MG63 (cell line): ENCODE data around the gene TECPR2. TPM values are rescaled to one million over a fixed set of nuclear protein-coding genes. Genes with fewer than 3 reads are reported as not detected.

Experiments
- DNase-seq: peaks from one replicate; pipeline ENCODE4 v3.0.0-alpha.2; 2020
- H3K27me3 ChIP-seq: fragments of 250-450 bp; sonication (Bioruptor Pico); 2 replicates; pipeline ENCODE4 v1.5.1; 2020; ENCODE audit warnings: mild to moderate bottlenecking, moderate library complexity
- H3K36me3 ChIP-seq: fragments of 250-450 bp; sonication (Bioruptor Pico); 2 replicates; pipeline ENCODE4 v1.5.1; 2020; ENCODE audit warnings: mild to moderate bottlenecking, moderate library complexity
- H3K4me3 ChIP-seq: fragments of 250-450 bp; sonication (Bioruptor Pico); 2 replicates; pipeline ENCODE4 v1.5.1; 2020; ENCODE audit warnings: mild to moderate bottlenecking, moderate library complexity
- H3K9me3 ChIP-seq: fragments of 250-450 bp; sonication (Bioruptor Pico); 2 replicates; pipeline ENCODE4 v1.5.1; 2020; ENCODE audit warnings: mild to moderate bottlenecking, moderate library complexity
- total RNA-seq: library from RNA; depleted of rRNA; stranded (reverse); fragments of >200 nt; shearing (Covaris generic); gene quantifications from 2 replicates; pipeline ENCODE4 v1.2.3, GENCODE V29; 2014; ENCODE audit warnings: low replicate concordance

TECPR2 gene
- total RNA-seq, 1 experiment from 2014 or later = 1.6 TPM

- Histone ChIP-seq H3K4me3 (no peak overlapping the region), H3K36me3 (no peaks in the 10 kb centered on the region), H3K9me3 (no peaks in the 10 kb centered on the region), H3K27me3 (no peaks in the 10 kb centered on the region)
- DNase-seq = no peak
Observed at GRCh38 chr14:102503641-102504327, 141.0 kb downstream of the TECPR2 start.

- Histone ChIP-seq H3K36me3 (no peaks in the 10 kb centered on the region), H3K27me3 (no peaks in the 10 kb centered on the region), H3K9me3 (no peaks in the 10 kb centered on the region), H3K4me3 (no peak overlapping the region)
- no peak for DNase-seq
Observed at GRCh38 chr14:102504328-102504999, 141.7 kb downstream of the TECPR2 start.

GRCh38 chr14:102505000-102505619 lies 142.4 kb downstream of the TECPR2 start:
- Histone ChIP-seq H3K9me3 (no peaks in the 10 kb centered on the region), H3K27me3 (no peaks in the 10 kb centered on the region), H3K36me3 (no peaks in the 10 kb centered on the region), H3K4me3 (no peak overlapping the region)
- no peak for DNase-seq

GRCh38 chr14:102505775-102506625 lies 143.3 kb downstream of the TECPR2 start:
- no peaks in the 10 kb centered on the region for H3K36me3 ChIP-seq
- no peaks in the 10 kb centered on the region for H3K9me3 ChIP-seq
- DNase-seq = no peak
- H3K27me3 ChIP-seq = no peaks in the 10 kb centered on the region
- no peak overlapping the region for H3K4me3 ChIP-seq

- Histone ChIP-seq H3K36me3 (no peaks in the 10 kb centered on the region), H3K9me3 (no peaks in the 10 kb centered on the region), H3K4me3 (no peak overlapping the region), H3K27me3 (no peaks in the 10 kb centered on the region)
- no peak for DNase-seq
Observed at GRCh38 chr14:102506626-102506925, 143.8 kb downstream of the TECPR2 start.

GRCh38 chr14:102507081-102507856 lies 144.5 kb downstream of the TECPR2 start:
- H3K27me3 ChIP-seq = no peaks in the 10 kb centered on the region
- no peak overlapping the region for H3K4me3 ChIP-seq
- no peaks in the 10 kb centered on the region for H3K9me3 ChIP-seq
- H3K36me3 ChIP-seq = no peaks in the 10 kb centered on the region
- DNase-seq = no peak

GRCh38 chr14:102507857-102508312 lies 145.1 kb downstream of the TECPR2 start:
- no peak for DNase-seq
- Histone ChIP-seq H3K9me3 (no peaks in the 10 kb centered on the region), H3K36me3 (no peaks in the 10 kb centered on the region), H3K27me3 (no peaks in the 10 kb centered on the region), H3K4me3 (no peak overlapping the region)

- no peak for DNase-seq
- peak overlapping the region; percentile 56 for H3K4me3 ChIP-seq
Observed at GRCh38 chr14:102508410-102508773, 145.7 kb downstream of the TECPR2 start.

GRCh38 chr14:102508774-102509745 lies 146.3 kb downstream of the TECPR2 start:
- H3K36me3 ChIP-seq = no peaks in the 10 kb centered on the region
- no peaks in the 10 kb centered on the region for H3K9me3 ChIP-seq
- H3K27me3 ChIP-seq = no peaks in the 10 kb centered on the region
- peak overlapping the region; percentile 56 for H3K4me3 ChIP-seq
- peak; percentile 42 for DNase-seq

More at GRCh38 chr14:102508410-102508773, 145.7 kb downstream of the TECPR2 start:
- Histone ChIP-seq H3K9me3 (no peaks in the 10 kb centered on the region), H3K36me3 (no peaks in the 10 kb centered on the region), H3K27me3 (no peaks in the 10 kb centered on the region)

GRCh38 chr14:102509746-102510615 lies 147.2 kb downstream of the TECPR2 start, which contains the start of gene ANKRD9:
Gene ANKRD9, minus strand, starts transcription at chr14:102509776. Its CDS starts 1,887 bp downstream, at chr14:102507889.
- Histone ChIP-seq H3K9me3 (no peaks in the 10 kb centered on the region), H3K36me3 (no peaks in the 10 kb centered on the region), H3K27me3 (no peaks in the 10 kb centered on the region), H3K4me3 (peak within 1 kb of the TSS; percentile 56)
- peak; percentile 88 for DNase-seq

- Histone ChIP-seq H3K36me3 (no peaks in the 10 kb centered on the region), H3K9me3 (no peaks in the 10 kb centered on the region), H3K4me3 (no peak overlapping the region), H3K27me3 (no peaks in the 10 kb centered on the region)
- no peak for DNase-seq
Observed at GRCh38 chr14:102510616-102511520, 148.1 kb downstream of the TECPR2 start.

- H3K9me3 ChIP-seq = no peaks in the 10 kb centered on the region
- H3K27me3 ChIP-seq = no peaks in the 10 kb centered on the region
- no peak overlapping the region for H3K4me3 ChIP-seq
- H3K36me3 ChIP-seq = no peaks in the 10 kb centered on the region
- DNase-seq = no peak
Observed at GRCh38 chr14:102511538-102511937, 148.8 kb downstream of the TECPR2 start.

- no peak for DNase-seq
- Histone ChIP-seq H3K27me3 (no peaks in the 10 kb centered on the region), H3K4me3 (no peak overlapping the region), H3K9me3 (no peaks in the 10 kb centered on the region), H3K36me3 (no peaks in the 10 kb centered on the region)
Observed at GRCh38 chr14:102512793-102513300, 150.1 kb downstream of the TECPR2 start.
